ENCODE measurements around the gene SERPINB1.

The SERPINB1 gene

DNA sequence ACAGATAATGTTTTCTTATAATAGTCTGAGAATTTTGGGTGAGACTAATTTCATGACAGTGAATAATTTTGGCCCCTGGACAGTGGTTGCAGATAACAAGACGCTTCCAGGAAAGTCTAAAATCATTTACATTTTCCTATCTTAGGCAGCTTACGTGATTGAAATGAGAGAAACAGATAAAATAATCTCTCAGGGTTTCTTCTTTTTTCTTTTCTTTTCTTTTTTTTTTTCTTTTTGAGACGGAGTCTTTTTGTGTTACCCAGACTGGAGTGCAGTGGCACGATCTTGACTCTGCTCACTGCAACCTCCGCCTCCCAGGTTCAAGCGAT, 4.2 kb upstream of the SERPINB1 start:
- DNase-seq = no peak

DNA sequence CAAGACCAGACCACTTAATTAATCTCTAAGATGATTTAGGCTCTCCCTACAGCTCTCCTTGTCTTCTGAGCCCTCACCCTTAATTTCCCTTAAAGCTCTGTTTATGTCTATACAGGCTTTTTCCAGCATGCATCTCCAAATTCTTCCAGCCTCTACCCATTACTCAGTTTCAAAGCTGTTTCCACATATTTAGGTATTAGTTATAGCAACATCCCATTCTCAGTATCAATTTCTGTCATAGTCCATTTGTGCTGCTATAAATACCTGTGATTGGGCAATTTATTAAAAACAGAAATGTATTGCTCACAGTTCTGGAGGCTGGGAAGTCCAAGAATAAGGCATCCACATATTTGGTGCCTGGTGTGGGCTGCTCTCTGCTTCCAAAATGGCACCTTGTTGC, 2.3 kb upstream of the SERPINB1 start:
- no peak for DNase-seq

DNA sequence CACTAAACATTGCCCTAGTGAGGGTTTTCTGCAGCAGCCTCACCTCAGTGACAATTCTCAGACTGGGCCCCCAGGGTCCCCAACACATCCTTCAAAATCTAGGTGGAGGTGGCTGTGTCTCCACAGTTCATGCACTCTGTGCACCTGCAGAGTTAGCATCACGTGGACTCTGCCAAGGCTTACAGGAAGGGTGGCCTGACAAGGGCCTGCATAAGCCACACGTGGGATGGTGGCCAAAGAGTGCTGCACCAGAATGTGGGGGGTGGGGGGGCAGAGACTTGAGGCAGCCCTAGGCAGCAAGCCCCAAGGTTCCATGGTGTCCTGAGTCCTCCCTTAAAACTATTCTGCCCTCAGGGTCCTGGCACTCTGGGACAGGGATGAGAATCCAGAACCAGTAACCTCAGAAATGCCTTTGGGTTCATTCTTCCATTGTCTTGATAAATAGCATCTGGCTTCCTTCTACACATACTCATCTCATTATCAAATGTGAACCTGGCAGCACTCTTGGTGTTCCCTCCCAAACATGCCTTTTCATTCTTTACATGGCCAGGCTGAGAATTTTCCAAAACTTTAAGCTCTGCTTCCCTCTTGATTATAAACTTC, 1.6 kb upstream of the SERPINB1 start:
- no peak for DNase-seq

DNA sequence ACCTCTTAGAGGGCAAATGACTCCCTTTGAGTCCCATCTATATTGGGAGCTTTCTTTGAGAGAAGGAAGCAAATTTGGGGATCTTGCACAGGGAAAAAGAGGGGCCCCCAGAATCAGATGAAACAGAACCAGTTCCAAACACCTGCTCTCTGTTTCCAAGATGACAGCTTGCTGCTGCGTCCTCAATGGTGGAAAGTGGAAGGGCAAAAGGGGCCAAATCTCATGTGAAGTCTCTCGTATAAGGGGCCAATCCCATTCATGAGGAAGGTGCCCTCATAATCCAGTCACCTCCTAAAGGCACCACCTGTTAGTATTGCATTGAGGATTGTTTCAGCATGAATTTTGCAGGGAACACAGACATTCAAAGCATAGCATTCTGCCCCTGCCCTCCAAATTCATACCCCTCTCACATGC, 483 bp upstream of the SERPINB1 start:
- no peak for DNase-seq

DNA sequence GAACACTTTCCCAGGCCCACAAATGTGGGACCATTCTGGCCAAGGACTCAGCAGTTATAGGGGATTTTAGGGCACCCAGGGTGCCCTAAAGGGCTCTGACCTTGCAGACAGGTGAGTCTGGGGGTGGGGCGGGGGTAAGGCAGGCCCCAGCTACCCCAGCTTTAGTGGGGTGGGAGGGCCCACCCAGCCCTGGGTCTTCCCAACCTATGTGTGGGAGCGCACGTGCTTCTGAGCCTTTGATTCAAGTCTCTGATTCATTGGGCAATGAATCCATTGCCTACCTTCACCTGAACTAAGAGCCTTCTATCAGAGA, 958 bp downstream of the SERPINB1 start:
- DNase-seq = no peak

DNA sequence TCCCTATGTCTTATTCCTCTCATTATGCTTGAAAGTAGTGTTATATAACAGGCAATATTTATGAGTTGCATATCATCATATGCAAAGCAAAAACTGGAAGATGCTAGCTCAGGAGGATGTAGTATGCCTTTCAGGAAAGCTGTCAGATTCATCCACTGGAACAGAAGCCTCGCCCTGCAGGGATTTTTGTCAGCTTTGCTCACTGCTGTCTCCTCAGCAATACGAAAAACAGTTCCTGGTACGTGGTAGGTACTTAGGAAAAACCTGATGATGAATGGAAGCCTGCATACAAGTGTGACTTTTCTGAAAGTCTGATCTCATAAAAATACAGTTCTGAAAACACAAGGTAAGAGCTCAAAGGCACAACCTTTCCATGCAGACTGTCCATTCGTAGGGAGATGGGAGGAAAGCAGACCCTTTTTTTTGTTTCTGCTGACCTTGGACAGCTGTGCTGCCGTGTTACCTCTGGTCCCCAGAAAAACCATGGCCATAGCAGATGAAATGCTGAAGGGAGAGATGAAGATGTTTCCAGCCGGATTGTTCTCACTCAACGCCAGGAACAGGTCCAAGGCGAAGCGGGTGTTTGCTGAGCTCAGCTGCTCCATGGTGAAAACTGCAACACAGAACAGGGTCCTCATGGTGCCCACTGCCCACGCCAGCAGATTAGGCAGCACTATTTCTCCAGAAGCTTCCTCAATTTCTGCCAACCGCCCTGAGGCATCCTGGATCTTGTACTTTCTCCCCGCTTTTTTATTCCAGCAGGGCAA, 1.5 kb downstream of the SERPINB1 start:
- DNase-seq = peak in 1 of 14 donors; percentile 34

DNA sequence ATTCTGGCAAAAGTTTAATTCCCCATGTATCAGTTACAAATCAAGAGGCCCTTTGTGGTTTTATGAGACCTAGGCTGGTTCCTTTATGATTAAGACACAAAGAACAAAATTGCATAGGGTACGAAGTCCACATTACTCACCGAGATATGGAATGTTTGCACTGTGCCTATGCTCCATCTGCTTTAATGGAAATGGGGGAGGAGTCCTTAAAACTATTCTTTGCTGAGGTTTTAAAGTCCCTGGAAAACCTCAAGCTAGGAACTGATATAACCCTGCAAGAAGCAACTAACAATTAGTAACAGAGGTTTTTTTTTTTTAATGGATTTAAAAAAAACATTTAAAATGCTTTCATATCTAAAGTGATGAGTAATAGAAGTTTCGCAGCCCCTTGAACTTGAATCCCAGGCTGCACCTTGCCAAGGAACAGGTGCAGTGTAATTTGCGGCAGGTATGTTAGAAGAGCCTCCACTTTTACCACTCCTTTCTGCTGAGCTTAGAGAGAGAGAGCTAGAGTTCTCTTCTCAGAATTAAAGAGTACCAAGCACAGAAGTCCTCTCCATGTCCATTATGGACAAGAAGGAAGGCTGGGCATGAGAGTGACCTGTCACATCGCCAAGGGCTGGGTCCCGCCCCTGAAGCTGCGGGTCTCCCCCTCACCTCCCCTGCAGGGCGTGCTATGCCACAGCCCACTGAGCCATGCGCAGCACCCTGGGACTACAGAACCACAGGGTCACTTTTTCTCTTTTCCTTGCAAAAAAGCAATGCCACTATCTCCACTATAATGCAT, 2.3 kb downstream of the SERPINB1 start:
- DNase-seq = no peak

DNA sequence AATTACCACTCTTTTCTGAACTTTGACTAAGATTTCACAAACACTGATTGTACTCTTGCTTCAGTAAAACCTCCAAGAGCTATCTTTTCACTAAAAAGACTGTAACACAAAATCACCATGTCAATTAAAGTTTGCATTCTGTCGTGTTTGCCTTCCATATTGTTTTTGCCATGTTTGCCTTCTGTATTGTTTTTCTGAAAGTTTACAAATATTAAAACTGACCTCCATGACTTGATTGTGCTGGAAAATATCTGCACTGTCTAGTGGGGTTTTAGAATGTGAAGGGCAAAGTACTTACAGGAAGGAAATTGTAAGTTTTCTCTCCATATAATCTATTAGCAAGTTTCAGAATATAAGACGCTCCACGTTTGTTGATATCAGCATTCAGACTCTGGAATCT, 3.4 kb downstream of the SERPINB1 start:
- no peak for DNase-seq

DNA sequence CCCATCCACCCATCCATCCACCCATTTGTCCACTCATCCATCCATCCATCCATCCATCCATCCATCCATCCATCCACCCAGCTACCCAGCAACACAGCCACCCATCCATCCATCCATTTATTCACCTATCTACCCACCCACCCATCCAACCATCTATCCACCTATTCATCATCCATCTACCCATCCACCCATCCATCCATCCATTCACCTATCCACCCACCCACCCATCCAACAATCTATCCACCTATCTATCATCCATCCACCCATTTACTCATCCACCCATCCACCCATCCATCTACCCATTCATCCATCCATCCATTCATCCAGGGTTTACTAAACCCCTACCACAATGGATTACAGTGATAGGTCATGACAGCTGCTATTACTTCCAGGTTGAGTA, 7.4 kb downstream of the SERPINB1 start:
- no peak for DNase-seq

DNA sequence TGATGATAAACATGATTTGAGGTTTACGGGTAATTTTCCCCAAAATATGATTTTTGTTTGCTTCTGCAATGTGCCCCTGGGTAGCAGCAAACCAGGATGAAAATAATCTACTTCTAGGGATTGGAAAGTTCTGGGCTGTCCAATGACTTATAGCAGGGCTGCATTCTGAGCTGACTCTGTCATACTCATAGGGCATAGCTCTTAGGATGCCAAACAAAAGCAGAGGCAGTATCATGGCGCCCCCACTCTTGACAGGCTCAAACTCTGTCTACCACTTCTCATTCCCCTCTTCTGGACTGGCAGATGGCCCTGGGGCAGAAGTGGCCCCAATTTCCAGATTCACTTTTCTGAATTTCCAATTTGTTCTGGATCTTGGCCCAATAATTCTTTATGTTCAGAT, 10.3 kb downstream of the SERPINB1 start:
- DNase-seq = no peak

DNA sequence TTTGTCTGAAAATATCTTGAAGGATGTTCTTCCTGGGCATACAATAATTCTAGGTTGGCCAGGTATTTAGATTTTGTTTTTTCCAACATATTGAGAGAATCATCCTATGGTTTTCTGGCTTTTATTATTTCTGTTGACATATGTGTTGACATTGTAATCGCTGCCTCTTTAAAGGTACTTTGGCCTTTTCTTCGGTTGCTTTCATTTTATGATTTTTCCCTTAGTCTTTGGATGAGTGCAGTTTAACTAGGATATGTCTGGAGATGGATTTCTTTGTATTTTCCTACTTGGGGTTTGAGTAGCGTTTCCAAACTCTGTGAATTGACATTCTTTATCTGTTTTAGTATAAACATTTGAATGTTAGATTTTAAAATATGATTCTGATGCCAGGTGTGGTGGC, 11.5 kb downstream of the SERPINB1 start:
- DNase-seq = no peak

DNA sequence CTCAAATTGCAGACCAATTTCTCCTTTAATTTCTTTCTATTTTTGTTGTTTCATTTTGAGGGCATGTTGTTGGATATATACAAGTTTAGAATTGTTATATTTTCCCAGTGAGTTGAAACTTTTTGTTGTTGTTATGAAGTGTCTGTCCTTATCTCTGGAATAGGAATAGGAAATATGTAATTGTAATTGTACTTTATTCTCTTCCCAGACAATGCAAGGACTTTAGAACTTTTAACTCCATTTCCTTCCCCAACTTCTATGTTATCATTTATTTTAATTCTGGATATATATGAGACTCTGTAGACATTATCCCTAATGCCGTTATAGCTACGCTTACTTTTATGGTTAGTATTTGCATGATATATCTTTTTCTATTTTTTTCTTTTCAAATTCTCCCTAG, 12.4 kb downstream of the SERPINB1 start:
- no peak for DNase-seq

DNA sequence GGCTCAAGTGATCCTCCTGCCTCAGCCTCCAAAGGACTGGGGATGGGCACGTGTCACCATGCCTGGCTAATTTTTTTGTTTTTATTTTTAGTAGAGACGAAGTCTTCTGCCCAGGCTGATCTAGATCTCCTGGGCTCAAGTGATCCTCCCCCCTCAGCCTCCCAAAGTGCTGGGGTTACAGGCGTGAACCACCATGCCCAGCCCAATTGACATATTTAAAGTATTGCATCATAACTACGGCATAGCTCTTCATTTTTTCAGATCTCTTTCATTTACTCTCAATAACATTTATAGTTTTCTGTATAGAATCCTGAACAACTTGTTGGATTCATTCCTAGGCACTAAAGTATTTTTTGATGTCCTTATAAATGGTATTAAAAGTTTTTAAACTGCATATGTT, 13.0 kb downstream of the SERPINB1 start:
- DNase-seq = no peak

DNA sequence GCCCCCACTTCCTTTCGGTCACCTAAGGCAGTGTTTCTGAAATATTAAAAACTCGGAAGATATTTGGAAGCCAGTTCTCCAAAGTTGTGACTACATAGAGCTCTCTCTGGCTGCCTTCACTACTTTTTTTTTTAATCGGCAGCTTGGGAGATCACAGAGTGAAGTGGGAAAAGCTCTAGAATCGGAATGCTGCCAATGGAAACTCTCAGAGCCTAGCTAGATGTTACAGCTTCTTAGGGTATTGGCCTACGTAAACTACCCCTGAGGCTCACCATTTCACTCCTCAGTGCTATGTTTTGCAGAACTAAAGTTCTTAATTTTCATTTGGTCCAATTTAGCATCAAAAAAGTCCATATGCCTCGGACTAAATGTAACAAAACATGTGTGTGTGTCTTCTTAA, 14.5 kb downstream of the SERPINB1 start:
- no peak for DNase-seq

DNA sequence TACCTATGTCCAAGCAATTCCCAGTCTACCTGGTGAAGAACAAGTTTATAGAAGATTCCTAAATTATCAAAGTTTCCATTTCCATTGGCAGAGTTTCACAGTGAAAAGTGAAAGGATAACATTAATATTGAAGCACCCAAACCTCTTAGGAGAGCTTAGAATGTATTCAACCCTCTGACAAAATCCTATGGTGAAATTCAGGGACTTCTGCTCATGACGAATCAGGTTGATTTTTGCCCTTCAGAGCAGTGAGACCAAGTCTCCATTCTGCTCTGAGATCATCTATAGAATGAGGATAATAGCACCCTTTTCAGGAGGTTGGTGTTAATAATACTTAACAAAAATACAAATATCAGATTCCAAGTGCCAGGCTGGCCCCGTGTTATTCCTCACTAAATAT, 15.5 kb downstream of the SERPINB1 start:
- no peak for DNase-seq

DNA sequence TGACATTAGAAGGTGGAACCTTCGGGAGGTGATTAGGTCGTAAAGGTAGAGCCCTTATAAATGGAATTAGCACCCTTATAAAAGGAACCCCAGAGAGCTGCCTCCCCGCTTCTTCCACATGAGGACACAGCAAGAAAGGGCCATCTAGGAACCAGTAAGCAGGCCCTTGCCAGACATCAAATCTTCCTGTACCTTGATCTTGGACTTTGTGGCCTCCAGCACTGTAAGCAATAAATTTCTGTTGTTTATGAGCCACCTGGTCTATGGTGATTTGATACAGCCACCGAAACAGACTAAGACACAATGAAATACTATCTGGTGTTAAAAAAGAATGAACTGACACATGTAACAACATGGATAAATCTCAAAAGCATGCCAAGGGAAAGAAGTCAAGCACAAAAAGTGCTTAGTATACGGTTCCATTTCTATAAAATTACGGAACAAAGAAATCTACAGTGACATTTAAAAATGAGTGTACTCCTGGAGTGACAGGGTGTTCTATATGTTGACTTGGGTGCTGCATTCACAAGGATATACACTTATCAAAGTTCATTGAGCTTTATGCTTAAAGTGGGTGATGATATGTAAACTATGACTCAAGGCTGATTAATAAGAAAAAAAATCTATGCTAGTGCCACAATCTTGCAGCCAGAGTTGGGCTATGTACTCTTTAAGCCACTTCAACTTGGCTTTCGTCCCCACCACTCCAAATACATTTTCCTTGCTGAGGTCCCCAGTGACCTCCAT, 18.4 kb downstream of the SERPINB1 start:
- no peak for DNase-seq

DNA sequence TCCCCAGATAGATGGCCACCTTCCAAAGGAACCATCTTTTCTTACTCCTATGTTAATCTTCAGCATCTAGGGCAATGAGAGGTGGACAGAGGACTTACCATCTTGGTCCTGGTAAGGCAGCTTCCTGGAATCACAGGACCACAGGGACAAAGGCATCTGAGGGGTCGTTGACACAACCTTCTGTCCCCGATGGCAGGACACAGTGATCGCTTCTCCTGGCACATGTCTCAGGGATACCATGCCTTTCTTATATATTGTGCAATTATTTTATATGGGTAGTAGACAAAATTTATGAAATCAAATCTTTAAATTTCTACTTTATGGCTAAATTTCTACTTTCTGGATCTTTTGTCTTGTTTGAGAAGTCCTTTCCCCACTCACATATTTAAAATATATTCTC, 20.1 kb downstream of the SERPINB1 start:
- no peak for DNase-seq

DNA sequence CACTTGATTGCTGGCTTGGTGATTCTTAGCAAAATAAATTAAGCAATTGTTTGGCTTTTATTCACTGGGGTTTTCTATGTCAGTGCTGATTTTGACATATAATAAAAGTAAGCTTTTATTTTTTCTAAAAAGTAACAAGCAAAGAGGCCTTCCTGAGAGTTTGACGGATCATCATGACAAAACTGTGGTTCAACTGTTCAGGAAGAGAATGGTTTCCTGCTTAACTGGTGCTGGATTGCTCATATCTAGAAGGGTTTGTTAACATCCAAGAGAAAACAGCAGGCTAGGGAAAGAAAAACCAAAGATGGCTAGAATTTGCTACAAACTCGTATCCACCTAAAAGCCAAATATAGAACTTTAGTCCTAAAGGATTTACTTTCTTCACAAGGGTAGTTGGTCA, 21.2 kb downstream of the SERPINB1 start:
- DNase-seq = no peak

DNA sequence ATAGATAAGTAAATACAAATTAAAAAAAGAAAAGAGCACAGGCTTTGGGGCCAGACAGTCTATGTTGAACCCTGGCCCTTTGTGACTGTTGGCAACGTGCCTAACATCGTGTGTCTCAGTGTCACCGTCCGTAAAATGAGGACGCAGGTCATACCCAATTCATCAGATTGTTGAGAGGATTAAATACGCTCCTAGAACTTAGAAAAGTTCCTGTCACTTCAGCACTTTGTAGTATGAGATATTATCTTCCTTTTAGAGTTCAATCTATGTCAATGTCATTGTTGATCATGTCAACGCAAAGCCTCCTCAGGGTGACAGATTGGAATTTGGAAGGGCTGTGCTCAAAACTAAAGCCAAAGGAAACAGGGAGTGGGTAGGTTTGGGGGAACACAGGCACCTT, 21.7 kb downstream of the SERPINB1 start:
- DNase-seq = no peak

DNA sequence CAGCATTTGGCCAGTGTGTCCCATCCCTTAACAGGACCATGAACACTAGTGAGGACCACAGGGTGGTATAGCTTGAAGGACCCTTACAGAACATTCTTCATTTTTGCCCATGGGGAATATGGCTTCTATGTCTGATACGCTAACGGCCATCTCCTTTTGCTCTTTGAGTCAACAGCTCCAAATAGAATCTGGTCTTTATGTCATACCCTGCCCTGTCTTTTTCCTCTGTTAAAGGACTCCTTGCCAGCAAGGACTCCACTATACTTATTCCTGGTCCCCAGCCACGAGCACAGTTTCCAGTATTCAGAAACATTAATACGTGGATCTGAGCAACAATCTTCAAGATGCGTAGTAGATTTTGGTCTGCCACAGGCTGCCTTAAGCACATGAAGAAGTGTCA, 22.5 kb downstream of the SERPINB1 start:
- no peak for DNase-seq

DNA sequence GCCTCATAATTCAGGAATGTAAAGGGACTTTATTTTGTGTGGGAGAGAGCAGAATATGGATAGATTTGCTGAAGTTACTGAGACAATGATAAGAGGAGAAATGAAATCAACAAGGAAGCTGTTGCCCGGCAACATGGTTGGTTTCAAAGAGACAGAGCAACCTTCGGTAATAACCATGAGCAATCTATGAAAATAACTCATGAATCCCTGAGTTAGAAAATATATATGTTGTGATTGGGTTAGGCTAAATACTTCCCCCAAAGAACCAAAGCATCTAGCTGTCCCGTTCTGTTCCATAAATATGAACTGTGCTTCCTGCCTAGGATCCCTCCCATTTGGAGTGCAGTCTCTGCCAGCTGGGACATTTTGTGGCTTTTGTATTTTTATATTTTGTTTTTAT, 23.1 kb downstream of the SERPINB1 start:
- DNase-seq = peak in 1 of 14 donors; percentile 30

DNA sequence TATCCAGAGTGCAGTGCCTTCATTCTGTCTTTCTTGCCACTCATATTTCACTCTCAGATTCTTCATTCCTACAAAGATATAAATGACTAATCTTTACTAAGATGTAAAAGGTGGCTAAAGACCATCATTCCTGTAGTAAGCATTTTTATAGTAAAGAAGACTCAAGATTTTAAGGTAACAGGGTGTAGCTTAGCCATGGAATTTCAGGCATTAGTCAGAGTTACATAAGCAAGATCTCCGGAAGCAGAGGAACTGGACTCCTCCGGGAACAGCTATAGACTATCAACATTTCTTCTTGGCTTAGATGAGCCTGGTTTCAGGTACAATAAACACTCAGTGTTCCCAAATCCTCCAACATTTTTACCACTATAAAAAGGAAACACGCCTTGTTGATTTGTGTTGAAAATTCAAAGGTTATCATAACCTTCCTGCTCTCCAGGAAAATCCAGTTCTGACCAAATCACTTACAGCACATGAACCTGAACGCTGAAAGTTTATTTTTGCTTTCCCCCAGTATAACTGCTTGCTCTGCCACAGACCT, 23.7 kb downstream of the SERPINB1 start:
- DNase-seq = peak in 1 of 14 donors; percentile 54

DNA sequence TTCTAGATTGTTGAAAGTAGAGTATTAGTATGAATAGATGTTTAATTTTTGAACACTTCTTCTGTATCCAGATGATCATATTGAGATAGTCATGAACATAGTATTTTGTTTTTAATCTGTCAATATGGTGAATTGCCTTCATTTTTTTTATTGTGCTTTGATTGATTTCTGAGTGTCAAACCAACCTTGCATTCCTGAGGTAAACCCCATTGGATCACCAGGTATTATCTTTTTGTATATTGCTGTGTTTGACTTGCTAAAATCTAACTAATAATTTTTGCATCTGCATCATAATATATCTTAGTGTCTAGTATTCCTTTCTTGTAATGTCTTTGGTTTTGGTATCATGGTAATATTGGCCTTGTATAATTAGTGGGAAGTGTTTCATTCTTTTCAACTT, 25.5 kb downstream of the SERPINB1 start:
- DNase-seq = no peak

All from C1 segment of cervical spinal cord (tissue), 14 donors.